DOHH2 (cell line): Measurements from ENCODE around the gene AKAP4.

ENCODE experiments used
- H3F3A ChIP-seq: fragments of 200-600 bp; sonication (generic), shearing (Covaris generic); 2 replicates; pipeline ENCODE4 v1.6.0; 2016; ENCODE audit warnings: antibody characterized with exemption, mild to moderate bottlenecking; ENCODE audit not compliant: control insufficient read depth, insufficient read depth
- H3K27ac ChIP-seq: fragments of 200-600 bp; sonication (generic); 2 replicates; pipeline ENCODE4 v1.5.1; 2014; ENCODE audit warnings: low read depth, mild to moderate bottlenecking, low read length, moderate library complexity
- H3K27me3 ChIP-seq: fragments of 200-600 bp; sonication (generic); 2 replicates; pipeline ENCODE4 v1.6.1; 2014; ENCODE audit warnings: mild to moderate bottlenecking, low read length, mixed read lengths; ENCODE audit not compliant: control insufficient read depth
- H3K36me3 ChIP-seq: fragments of 200-600 bp; sonication (generic); 2 replicates; pipeline ENCODE4 v1.6.1; 2014; ENCODE audit warnings: mild to moderate bottlenecking, low read length, moderate library complexity, mixed read lengths; ENCODE audit not compliant: control insufficient read depth
- H3K4me1 ChIP-seq: fragments of 200-600 bp; sonication (generic); 2 replicates; pipeline ENCODE4 v1.6.1; 2014; ENCODE audit warnings: mild to moderate bottlenecking, low read length, mixed read lengths; ENCODE audit not compliant: control insufficient read depth
- H3K4me2 ChIP-seq: fragments of 200-600 bp; sonication (generic); 2 replicates; pipeline ENCODE4 v1.6.0; 2014; ENCODE audit warnings: mild to moderate bottlenecking, low read length, moderate library complexity
- H3K4me3 ChIP-seq: fragments of 200-600 bp; sonication (generic); 2 replicates; pipeline ENCODE4 v1.5.1; 2014; ENCODE audit warnings: mild to moderate bottlenecking, low read length, mixed read lengths
- H3K79me2 ChIP-seq: fragments of 200-600 bp; sonication (generic); 2 replicates; pipeline ENCODE4 v1.6.1; 2014; ENCODE audit warnings: mild to moderate bottlenecking, low read length, mixed read lengths; ENCODE audit not compliant: control insufficient read depth
- H3K9me2 ChIP-seq: fragments of 200-600 bp; sonication (generic); replicated peaks from 2 replicates; pipeline ENCODE4 v1.6.1; 2014; ENCODE audit warnings: mild to moderate bottlenecking, low read length, mixed read lengths; ENCODE audit not compliant: control insufficient read depth
- H3K9me3 ChIP-seq: fragments of 200-600 bp; sonication (generic); 2 replicates; pipeline ENCODE4 v1.6.1; 2014; ENCODE audit warnings: antibody characterized with exemption, low read length, mixed read lengths; ENCODE audit not compliant: control insufficient read depth, insufficient read depth
- H4K20me1 ChIP-seq: fragments of 200-600 bp; sonication (generic); 2 replicates; pipeline ENCODE4 v1.6.0; 2014; ENCODE audit warnings: low read depth, mild to moderate bottlenecking, antibody characterized with exemption, low read length, moderate library complexity; ENCODE audit not compliant: control insufficient read depth, insufficient read depth
- EZH2phosphoT487 ChIP-seq: fragments of 200-600 bp; sonication (generic); IDR thresholded peaks from 2 replicates; pipeline ENCODE4 v1.6.1; 2017; ENCODE audit warnings: borderline replicate concordance, mild to moderate bottlenecking, antibody characterized with exemption, low read length, moderate library complexity, mixed read lengths
- TF ChIP-seq, protein P1 (sequence below): fragments of 200-600 bp; sonication (generic); IDR thresholded peaks from one replicate; pipeline ENCODE4 v1.5.1; 2014; ENCODE audit warnings: antibody characterized with exemption, mild to moderate bottlenecking, low read depth, low read length; ENCODE audit not compliant: poor library complexity, severe bottlenecking

The AKAP4 gene

GRCh38 chrX:50169717-50170116 lies 31.1 kb downstream of the AKAP4 start:
- no peaks in the 10 kb centered on the region for H3K79me2 ChIP-seq
- H3K4me3 ChIP-seq: no peak overlapping the region
- no peaks in the 10 kb centered on the region for H3K27me3 ChIP-seq
- no peaks in the 10 kb centered on the region for H3K4me1 ChIP-seq
- H3K4me2 ChIP-seq: no peak overlapping the region
- H3K9me3 ChIP-seq: no peaks in the 10 kb centered on the region
- H4K20me1 ChIP-seq: no peaks in the 10 kb centered on the region
- no peak overlapping the region for H3K27ac ChIP-seq
- H3F3A ChIP-seq: no peaks in the 10 kb centered on the region
- no peak for TF ChIP-seq EZH2phosphoT487
- TF ChIP-seq, protein P1, sequence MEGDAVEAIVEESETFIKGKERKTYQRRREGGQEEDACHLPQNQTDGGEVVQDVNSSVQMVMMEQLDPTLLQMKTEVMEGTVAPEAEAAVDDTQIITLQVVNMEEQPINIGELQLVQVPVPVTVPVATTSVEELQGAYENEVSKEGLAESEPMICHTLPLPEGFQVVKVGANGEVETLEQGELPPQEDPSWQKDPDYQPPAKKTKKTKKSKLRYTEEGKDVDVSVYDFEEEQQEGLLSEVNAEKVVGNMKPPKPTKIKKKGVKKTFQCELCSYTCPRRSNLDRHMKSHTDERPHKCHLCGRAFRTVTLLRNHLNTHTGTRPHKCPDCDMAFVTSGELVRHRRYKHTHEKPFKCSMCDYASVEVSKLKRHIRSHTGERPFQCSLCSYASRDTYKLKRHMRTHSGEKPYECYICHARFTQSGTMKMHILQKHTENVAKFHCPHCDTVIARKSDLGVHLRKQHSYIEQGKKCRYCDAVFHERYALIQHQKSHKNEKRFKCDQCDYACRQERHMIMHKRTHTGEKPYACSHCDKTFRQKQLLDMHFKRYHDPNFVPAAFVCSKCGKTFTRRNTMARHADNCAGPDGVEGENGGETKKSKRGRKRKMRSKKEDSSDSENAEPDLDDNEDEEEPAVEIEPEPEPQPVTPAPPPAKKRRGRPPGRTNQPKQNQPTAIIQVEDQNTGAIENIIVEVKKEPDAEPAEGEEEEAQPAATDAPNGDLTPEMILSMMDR: no peak
- no peaks in the 10 kb centered on the region for H3K9me2 ChIP-seq
- no peaks in the 10 kb centered on the region for H3K36me3 ChIP-seq

GRCh38 chrX:50168241-50168687 lies 32.5 kb downstream of the AKAP4 start:
- H3K27ac ChIP-seq: no peak overlapping the region
- no peaks in the 10 kb centered on the region for H3K36me3 ChIP-seq
- no peaks in the 10 kb centered on the region for H3F3A ChIP-seq
- H3K4me1 ChIP-seq: no peaks in the 10 kb centered on the region
- H3K79me2 ChIP-seq: no peaks in the 10 kb centered on the region
- TF ChIP-seq EZH2phosphoT487: no peak
- TF ChIP-seq, protein P1: no peak
- H3K9me3 ChIP-seq: no peaks in the 10 kb centered on the region
- H3K9me2 ChIP-seq: no peaks in the 10 kb centered on the region
- H3K4me3 ChIP-seq: no peak overlapping the region
- no peak overlapping the region for H3K4me2 ChIP-seq
- H3K27me3 ChIP-seq: no peaks in the 10 kb centered on the region
- no peaks in the 10 kb centered on the region for H4K20me1 ChIP-seq

GRCh38 chrX:50167366-50167765 lies 33.4 kb downstream of the AKAP4 start:
- Histone ChIP-seq H3K27ac (no peak overlapping the region), H4K20me1 (no peaks in the 10 kb centered on the region), H3F3A (no peaks in the 10 kb centered on the region), H3K4me1 (no peaks in the 10 kb centered on the region), H3K9me2 (no peaks in the 10 kb centered on the region), H3K9me3 (no peaks in the 10 kb centered on the region), H3K4me3 (no peak overlapping the region), H3K4me2 (no peak overlapping the region), H3K27me3 (no peaks in the 10 kb centered on the region), H3K79me2 (no peaks in the 10 kb centered on the region), H3K36me3 (no peaks in the 10 kb centered on the region)
- TF ChIP-seq, protein P1: no peak
- no peak for TF ChIP-seq EZH2phosphoT487
